ENCODE data around the gene TIFAB.

TIFAB gene

DNA sequence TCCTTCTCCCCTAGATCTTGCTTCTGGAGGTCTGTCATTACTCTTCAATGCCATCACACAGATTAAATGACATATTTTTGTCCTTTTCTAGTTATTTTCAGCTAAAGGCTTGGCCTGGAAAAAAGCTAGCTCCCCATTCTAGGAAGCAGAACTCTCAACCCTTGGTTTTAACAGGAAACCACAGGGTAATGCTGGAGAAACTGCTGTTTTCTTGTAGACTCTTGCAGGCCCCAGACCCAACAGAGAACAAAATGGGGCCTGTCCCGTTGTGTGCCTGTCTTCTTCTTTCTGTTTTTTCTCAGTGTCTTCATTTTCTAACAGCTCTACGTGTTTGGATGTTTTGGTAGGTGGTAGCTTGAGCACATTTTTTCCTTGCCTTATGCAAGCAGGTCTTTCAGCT is 26.5 kb downstream of the TIFAB start:
- no peak for DNase-seq (ENCODE audit: low spot score)

DNA sequence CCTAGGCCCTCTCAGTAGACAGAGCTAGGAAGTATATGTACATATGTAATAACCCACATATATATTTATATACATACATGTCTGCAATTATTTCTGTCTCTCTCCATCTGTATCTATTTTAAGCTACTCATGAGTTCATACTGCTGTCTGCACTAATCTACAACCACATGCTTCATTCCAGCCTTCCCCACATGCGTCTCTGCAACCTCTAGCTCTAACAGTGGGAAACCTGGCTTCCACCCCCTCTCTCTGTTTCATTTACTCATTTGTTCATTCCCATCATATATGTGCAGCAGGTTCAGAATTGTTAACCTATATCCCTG is 28.3 kb downstream of the TIFAB start:
- no peak for DNase-seq (ENCODE audit: low spot score)

DNA sequence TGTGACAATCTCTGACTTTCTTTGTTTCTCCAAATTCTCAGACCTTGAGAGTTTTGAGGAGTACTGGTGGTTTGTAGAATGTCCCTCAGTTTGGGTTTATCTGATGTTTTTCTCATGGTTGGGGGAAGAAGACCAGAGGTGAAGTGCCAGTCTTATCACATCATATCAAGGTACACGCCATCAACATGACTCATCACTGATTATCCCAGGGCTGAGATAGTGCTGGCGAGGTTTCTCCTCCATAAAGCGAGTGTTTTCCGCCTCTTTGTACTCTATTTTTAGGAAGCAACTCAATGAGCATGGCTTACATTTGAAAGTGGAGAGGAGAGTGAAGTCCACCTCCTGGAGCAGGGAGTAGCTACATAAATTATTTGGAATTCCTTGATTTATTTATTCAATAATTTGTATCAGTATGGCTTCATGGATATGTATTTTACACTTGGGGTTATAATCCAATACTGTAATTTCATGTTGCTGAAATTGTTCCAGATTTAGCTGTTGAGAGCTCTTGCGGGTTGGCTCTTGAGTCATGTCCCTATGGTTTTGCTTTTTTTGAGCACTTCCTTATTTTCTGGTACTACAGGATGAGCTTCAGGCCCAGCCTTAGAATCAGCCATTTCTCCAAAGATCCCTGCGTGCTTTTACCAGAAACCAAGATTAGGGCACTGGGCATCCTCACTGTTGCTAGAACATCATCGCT is 28.9 kb downstream of the TIFAB start:
- DNase-seq (ENCODE audit: low spot score) = no peak

DNA sequence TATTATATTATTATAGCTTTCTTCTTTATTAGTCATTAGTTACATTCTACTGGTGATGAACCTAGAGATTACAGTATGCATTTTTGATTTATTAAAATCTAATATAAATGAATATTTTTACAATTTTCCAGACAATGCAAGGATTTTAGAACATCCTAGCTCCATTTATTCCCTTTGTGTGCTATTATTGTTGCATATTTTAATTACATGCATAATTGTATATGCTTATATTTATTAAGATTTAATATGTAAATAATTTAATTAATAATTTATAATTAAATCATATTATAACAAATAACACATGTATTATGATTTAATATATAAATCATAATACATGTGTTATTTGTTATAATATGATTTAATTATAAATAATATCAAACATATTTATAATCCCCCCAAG is 29.7 kb downstream of the TIFAB start:
- no peak for DNase-seq (ENCODE audit: low spot score)

DNA sequence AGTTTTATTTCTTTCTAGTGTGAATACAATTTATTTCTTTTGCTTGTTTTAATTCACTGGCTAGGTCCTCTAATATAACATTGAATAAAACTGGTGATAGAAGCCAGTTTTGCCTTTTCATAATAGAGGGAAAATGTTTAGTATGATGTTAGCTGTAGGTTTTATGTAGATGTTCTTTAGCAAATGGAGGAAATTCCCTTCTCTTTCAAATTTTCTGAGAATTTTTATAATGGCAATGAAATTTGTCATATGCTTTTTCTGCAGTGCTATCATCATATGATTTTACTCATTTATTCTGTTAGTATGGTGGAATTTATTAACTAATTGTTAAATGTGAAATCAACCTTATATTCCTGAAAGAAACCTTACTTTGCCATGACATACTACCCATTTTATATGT is 35.1 kb downstream of the TIFAB start:
- DNase-seq (ENCODE audit: low spot score) = no peak

DNA sequence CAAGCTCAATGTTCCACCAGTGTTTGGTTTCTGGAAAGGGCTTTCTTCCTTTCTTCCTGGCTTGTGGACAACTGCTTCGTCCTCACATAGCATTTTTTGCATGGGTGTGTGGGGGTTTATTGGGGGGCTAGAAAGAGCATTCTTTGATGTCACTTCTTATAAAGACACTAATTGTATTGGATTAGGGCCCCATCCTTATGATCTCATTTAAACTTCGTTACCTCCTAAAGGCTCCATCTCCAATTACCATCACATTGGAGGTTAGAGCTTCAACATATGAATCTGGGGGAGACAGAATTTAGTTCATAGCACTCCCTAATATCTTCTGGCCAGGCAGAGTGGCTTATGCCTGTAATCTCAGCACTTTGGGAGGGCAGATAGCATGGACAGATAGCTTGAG is 47.1 kb downstream of the TIFAB start:
- no peak for DNase-seq (ENCODE audit: low spot score)

DNA sequence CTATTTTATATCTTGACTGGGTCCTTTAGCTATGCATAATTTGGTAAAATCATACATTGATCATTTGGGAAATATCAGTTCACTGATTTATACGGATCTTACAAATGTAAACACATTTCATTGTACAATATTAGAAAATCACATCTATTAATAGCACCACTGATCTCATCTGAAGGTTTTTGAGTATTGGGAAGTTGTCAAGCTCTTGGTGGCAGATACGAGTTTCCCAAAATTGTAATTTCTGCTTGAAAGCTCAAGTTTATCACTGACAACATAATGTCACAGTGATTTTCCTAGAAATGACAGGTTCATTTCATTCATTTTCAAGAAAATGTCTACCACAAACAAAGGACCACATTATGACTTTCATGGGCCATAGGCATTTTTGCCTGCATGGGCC is 50.1 kb downstream of the TIFAB start:
- DNase-seq (ENCODE audit: low spot score) = no peak

DNA sequence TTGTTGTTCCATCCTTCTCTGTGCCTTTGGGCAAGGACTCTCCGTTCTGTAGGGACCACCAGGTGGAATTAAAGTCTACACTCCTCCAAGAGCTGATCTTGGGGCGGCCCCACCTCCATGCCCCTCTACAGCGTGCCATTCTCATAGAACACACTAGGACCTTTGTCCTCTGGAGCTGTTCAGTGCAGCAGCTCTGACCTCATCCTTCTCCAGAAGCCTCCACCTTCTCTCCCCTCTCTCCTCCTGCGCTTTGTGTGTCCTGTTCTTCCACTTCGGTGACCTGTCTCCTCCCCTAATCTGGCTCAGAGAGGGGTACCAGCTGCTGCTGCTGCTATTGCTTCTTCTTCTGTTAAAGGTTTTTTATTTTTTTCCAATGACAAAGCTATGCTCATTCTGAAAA is 51.3 kb downstream of the TIFAB start:
- no peak for DNase-seq (ENCODE audit: low spot score)

DNA sequence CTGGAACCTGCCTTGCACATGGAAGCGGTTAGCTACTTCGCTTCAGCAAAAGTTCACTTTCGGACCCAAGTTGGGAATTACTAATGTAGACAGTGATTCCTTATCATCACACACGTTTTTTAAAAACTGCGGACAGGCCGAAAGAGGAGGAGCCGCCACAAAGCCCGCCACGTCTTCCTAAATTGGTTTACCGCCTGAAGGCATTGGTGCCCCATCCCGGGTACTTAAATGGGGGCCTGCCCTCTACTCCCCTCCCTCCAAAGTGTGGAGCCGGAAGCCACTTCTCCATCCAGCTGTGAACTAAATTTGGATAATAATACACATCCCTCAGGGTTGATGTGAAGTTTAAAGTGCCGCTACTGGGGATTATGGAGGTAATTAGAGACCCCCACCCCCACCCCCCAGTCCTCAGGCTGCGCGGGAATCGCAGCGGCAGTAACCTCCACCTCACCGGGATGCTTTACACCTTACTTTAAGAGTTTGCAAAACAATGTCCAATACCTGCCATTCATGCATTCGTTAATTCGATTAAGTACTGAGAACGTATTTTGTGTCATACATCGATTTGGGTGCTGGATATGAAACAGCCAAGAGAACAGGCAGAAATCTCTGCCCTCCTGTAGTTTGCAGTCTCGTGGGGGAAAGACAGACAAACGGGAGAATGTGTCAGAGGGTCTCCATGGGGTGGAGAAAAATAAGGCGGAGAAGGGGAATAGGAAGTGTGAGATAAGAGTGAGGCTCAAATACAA is 52.2 kb downstream of the TIFAB start:
- no peak for DNase-seq (ENCODE audit: low spot score)

DNA sequence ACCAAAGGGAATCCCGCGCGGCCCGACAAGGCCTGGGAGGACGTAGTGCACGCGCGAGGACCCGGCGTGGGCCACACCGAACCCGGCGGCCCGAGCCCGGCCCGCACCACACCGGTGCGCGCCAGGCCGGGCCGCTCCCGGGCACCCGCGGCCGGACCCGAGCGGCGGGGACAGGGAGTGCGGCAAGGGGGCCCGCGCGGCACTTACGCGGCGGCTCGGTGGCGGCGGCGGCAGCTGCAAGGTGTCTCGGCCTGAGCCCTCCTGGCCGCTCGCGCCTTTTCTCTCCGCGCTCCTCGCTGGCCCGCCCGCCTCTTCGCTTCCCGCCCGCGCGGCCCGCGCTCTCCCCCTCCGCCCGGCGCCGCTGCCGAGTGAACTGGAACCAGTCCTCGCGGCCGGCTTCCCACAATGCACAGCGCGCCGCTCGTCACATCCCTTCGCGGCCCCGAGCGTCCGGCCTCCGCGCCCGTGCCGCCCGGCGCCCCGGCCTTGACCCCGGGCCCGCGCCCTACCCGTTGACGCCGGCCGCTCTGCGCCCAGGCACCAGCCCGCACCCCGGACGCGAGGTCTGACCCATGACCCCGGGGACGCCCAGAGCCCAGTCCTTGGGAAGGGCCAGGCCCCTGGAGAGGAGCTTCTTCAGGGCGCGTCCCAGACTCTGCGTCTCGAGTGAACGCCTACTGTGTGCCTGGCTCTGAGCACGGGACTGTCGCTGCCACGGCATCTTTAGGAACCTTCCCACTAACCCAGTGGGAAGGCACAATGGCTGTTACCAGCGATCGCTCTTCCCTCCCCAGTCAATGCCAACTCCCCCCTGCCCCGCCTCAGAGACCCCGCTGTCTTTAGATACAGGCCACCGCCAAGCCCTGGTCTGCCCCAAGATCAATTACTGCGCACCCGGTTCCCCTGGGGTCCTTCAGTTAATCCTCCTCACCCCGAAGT is 53.0 kb downstream of the TIFAB start, which contains the start of gene MACROH2A1:
MACROH2A1 (minus strand) TSS at position 377 of the 939 bp plus-strand sequence. CDS start 10,138 bp downstream, outside the sequence.
- DNase-seq (ENCODE audit: low spot score) = peak; percentile 93

DNA sequence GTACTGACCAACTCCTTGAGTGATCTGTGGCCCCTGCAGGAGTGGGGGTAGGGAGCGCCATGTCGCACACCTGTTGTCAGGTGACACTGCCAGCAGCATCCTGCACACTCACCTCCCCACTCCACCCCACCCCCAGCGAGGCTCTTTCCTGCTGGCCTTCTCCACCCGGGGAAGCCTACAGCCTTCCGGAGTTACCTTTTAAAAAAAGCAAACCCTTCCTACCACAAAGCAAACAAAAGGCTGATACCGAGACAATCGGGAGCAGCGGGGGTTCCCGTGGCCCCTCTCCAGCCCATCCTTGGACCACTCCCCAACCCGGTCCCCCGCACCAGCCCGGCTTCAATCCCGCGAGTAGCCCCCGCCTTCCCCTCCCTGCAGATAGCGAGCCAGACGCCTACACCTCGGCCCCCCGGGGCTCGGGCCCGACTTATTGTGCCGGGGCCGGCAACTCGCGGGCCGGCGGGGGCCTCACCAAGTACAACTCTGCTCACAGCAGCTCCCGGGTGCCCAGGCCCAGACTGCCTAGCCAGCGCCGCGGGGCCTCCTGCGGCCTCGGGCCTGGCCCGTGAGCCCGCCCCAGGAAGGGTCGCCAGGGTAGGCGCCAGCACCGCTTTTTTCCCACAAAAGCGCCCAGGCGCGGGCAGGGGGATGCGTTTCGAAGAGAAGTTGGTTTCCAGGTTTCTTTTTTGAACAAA is 53.8 kb downstream of the TIFAB start:
- DNase-seq (ENCODE audit: low spot score) = peak; percentile 58
